Body of pancreas (tissue), 4 donors: ENCODE results near the gene DOCK2. TPM values are rescaled to one million over a fixed set of nuclear protein-coding genes. Genes with fewer than 3 reads are reported as not detected.
"Not testable (repeated sequence)": the region's sequence is repeated elsewhere in the genome, so short reads cannot be mapped to it uniquely, and the experiment has no call there.

Source experiments
- ATAC-seq: fragments of 150-250 bp; one replicate; pipeline ENCODE4 v1.9.1; 2016
- DNase-seq, 4 donors: peaks; one replicate each; pipeline ENCODE4 v3.0.0-alpha.2; 2019
- H3K27ac ChIP-seq, 4 donors: fragments of 200-600 bp; sonication (generic); 1 replicate in 3 of 4; 2 replicates in 1 of 4; pipeline versions ENCODE4 v1.5.1 to v1.6.1; 2016 to 2019; ENCODE audit warnings: mild to moderate bottlenecking in 1 of 4, mixed read lengths in 1 of 4, moderate library complexity in 1 of 4
- H3K27me3 ChIP-seq, 2 donors: fragments of 200-600 bp; sonication (generic); one replicate each; pipeline ENCODE4 v1.6.0; 2016; ENCODE audit warnings: mild to moderate bottlenecking in 1 of 2
- H3K36me3 ChIP-seq, 2 donors: fragments of 200-600 bp; sonication (generic); replicated peaks in 1 of 2; 2 replicates each; pipeline ENCODE4 v1.5.1; 2016; ENCODE audit warnings: low read depth in 2 of 2; ENCODE audit not compliant: insufficient read depth in 1 of 2
- H3K4me1 ChIP-seq: fragments of 200-600 bp; sonication (generic); one replicate; pipeline ENCODE4 v1.6.0; 2016
- H3K4me3 ChIP-seq, 2 donors: fragments of 200-600 bp; sonication (generic); 1 replicate in 1 of 2; 2 replicates in 1 of 2; pipeline ENCODE4 v1.5.1; 2016 to 2019
- H3K9me3 ChIP-seq, 3 donors: fragments of 200-600 bp; sonication (generic); 1 replicate in 2 of 3; 2 replicates in 1 of 3; pipeline ENCODE4 v1.5.1; 2016
- CTCF ChIP-seq, 7 experiments: fragments of 450-650 bp in 4 of 7; fragments of 200-600 bp in 3 of 7; sonication (generic) in 3 of 7; IDR thresholded peaks; one replicate each; pipeline ENCODE4 v1.5.1; 2016 to 2019; ENCODE audit warnings: antibody characterized with exemption in 7 of 7
- POLR2A ChIP-seq, 3 donors: fragments of 450-650 bp; IDR thresholded peaks; one replicate each; pipeline ENCODE4 v1.6.1; 2016; ENCODE audit warnings: antibody characterized with exemption in 3 of 3, mild to moderate bottlenecking in 2 of 3
- WGBS, 2 donors: methylation state at CpG; one replicate each; pipeline ENCODE4 v1.1.5; 2017; 5-methylcytosine and 5-hydroxymethylcytosine counted together
- intact Hi-C: fragments of 100-400 bp; cut with DNase I; formaldehyde crosslinking; loops from one replicate; pipeline ENCODE4 v1.15.1; 2023
- total RNA-seq, 2 donors: library from RNA; depleted of rRNA; stranded (reverse); fragments of >200 nt; gene quantifications; one replicate each; pipeline ENCODE4 v1.1.0, GENCODE V29; 2016

DOCK2 gene
- total RNA-seq, 2 donors from 2014 or later: 3.1 to 7.6 TPM

GRCh38 chr5:169765176-169765996 lies 128.3 kb downstream of the DOCK2 start:
- H3K27ac ChIP-seq: no peak overlapping the region
- H3K4me3 ChIP-seq: no peak overlapping the region
- H3K27me3 ChIP-seq: no peaks in the 10 kb centered on the region
- H3K9me3 ChIP-seq: no peaks in the 10 kb centered on the region
- DNase-seq (no peak), ATAC-seq (no peak)
- no peaks in the 10 kb centered on the region for H3K36me3 ChIP-seq
- TF ChIP-seq CTCF (IDR thresholded peaks at IDR 0.05) (no peak), POLR2A (IDR thresholded peaks at IDR 0.05) (no peak)
- intact Hi-C loops: no loop called here
- 67 to 76% methylated on average over 3 of the region's 3 CpGs for WGBS, 2 donors
- peaks cover 17% of the 10 kb centered on the region for H3K4me1 ChIP-seq

- H3K9me3 ChIP-seq, ATAC-seq, H3K27me3 ChIP-seq, DNase-seq, H3K4me3 ChIP-seq, H3K27ac ChIP-seq, intact Hi-C loops, H3K36me3 ChIP-seq: not testable (repeated sequence)
- H3K4me1 ChIP-seq: peaks cover 17% of the 10 kb centered on the region
- WGBS, 2 donors: 88 to 89% methylated on average over 6 of the region's 6 CpGs
Observed at GRCh38 chr5:169766943-169767342, 129.9 kb downstream of the DOCK2 start.

- ATAC-seq: peak; percentile 81
Observed at GRCh38 chr5:169767938-169768337, 130.9 kb downstream of the DOCK2 start.

GRCh38 chr5:169768416-169768815 lies 131.3 kb downstream of the DOCK2 start:
- Histone ChIP-seq H3K27me3 (no peaks in the 10 kb centered on the region), H3K4me3 (no peak overlapping the region), H3K27ac (no peak overlapping the region), H3K36me3 (no peaks in the 10 kb centered on the region), H3K9me3 (no peaks in the 10 kb centered on the region), H3K4me1 (peaks cover 17% of the 10 kb centered on the region)
- 13 to 33% methylated on average over 1 of the region's 1 CpG for WGBS, 2 donors
- ATAC-seq (no peak), DNase-seq (peak in 3 of 4 donors; percentile 9 to 38 (median 19))
- no peak for TF ChIP-seq POLR2A (IDR thresholded peaks at IDR 0.05)
- no peak for TF ChIP-seq CTCF (IDR thresholded peaks at IDR 0.05)
- intact Hi-C loops: no loop called here

More at GRCh38 chr5:169767938-169768337, 130.9 kb downstream of the DOCK2 start:
- no peak overlapping the region for H3K4me3 ChIP-seq
- intact Hi-C loops: no loop called here
- H3K27me3 ChIP-seq: no peaks in the 10 kb centered on the region
- no peaks in the 10 kb centered on the region for H3K9me3 ChIP-seq
- peaks cover 17% of the 10 kb centered on the region for H3K4me1 ChIP-seq
- TF ChIP-seq POLR2A (IDR thresholded peaks at IDR 0.05): no peak
- TF ChIP-seq CTCF (IDR thresholded peaks at IDR 0.05): no peak
- no peaks in the 10 kb centered on the region for H3K36me3 ChIP-seq
- DNase-seq: peak; percentile 39 to 73 (median 60)
- H3K27ac ChIP-seq: no peak overlapping the region
- 20 to 30% methylated on average over 6 of the region's 6 CpGs for WGBS, 2 donors

GRCh38 chr5:169770109-169770508 lies 133.0 kb downstream of the DOCK2 start:
- Histone ChIP-seq H3K36me3 (no peaks in the 10 kb centered on the region), H3K4me1 (peaks cover 17% of the 10 kb centered on the region), H3K27ac (no peak overlapping the region), H3K4me3 (no peak overlapping the region), H3K27me3 (no peaks in the 10 kb centered on the region), H3K9me3 (no peaks in the 10 kb centered on the region)
- DNase-seq (no peak), ATAC-seq (no peak)
- TF ChIP-seq POLR2A (IDR thresholded peaks at IDR 0.05): no peak
- no peak for TF ChIP-seq CTCF (IDR thresholded peaks at IDR 0.05)
- intact Hi-C loops: no loop called here
- WGBS, 2 donors: 68 to 82% methylated on average over 1 of the region's 1 CpG
